ENCODE measurements around the gene FAM135A.

FAM135A gene

DNA sequence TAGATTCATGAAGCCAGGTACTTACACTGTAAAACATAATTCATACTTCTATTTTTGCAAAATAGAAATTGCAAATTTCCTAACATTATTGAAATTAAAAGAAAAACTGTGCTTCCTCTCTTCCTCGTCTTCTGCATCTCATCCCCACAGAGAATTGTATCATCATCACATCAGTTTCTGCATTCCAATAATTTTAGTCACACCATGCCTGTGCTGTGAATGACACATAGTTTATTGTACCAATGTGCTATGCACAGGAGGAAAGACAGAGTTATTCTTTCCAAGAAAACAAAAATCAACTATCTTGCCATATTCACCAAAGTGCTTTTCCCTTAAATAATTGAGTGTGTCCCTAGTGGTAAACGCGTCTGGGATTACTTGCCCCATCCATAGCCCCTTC lies 38.1 kb upstream of the FAM135A start:
- no peak for DNase-seq (ENCODE audit: low read depth)
- TF ChIP-seq POLR2A (IDR thresholded peaks at IDR 0.05; ENCODE audit: extremely low read depth, insufficient read length) (no peak), MYC (IDR thresholded peaks at IDR 0.05; ENCODE audit: low read depth, low read length) (no peak)
- TF ChIP-seq, protein P1, sequence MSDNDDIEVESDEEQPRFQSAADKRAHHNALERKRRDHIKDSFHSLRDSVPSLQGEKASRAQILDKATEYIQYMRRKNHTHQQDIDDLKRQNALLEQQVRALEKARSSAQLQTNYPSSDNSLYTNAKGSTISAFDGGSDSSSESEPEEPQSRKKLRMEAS (IDR thresholded peaks at IDR 0.05; ENCODE audit: low read depth, low read length) = no peak
- TF ChIP-seq, protein P2, sequence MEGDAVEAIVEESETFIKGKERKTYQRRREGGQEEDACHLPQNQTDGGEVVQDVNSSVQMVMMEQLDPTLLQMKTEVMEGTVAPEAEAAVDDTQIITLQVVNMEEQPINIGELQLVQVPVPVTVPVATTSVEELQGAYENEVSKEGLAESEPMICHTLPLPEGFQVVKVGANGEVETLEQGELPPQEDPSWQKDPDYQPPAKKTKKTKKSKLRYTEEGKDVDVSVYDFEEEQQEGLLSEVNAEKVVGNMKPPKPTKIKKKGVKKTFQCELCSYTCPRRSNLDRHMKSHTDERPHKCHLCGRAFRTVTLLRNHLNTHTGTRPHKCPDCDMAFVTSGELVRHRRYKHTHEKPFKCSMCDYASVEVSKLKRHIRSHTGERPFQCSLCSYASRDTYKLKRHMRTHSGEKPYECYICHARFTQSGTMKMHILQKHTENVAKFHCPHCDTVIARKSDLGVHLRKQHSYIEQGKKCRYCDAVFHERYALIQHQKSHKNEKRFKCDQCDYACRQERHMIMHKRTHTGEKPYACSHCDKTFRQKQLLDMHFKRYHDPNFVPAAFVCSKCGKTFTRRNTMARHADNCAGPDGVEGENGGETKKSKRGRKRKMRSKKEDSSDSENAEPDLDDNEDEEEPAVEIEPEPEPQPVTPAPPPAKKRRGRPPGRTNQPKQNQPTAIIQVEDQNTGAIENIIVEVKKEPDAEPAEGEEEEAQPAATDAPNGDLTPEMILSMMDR (IDR thresholded peaks at IDR 0.05; ENCODE audit: low read depth, low read length) = no peak
- no peak overlapping the region for H3K4me3 ChIP-seq (ENCODE audit: low read depth, low read length)

DNA sequence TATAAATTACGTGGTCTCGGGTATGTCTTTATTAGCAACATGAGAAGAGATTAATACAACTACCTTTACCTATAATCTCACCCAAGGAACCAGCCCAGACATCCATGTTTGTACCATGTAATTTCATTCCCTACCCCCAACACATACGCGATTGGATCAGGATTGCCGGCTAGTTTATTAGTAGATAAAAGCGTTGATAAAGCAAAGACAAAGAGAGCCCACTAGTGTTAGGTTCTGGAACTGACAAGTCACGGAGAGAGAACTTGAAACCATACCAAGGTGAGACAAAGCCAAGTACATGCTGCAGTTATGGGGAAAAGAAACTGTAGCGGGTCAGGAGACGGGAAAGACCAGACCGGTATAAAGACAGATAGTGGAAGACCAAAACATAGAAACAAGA lies 37.4 kb upstream of the FAM135A start:
- TF ChIP-seq, protein P2 (IDR thresholded peaks at IDR 0.05; ENCODE audit: low read depth, low read length) = peak; percentile 67
- TF ChIP-seq POLR2A (IDR thresholded peaks at IDR 0.05; ENCODE audit: extremely low read depth, insufficient read length) = no peak
- no peak overlapping the region for H3K4me3 ChIP-seq (ENCODE audit: low read depth, low read length)

DNA sequence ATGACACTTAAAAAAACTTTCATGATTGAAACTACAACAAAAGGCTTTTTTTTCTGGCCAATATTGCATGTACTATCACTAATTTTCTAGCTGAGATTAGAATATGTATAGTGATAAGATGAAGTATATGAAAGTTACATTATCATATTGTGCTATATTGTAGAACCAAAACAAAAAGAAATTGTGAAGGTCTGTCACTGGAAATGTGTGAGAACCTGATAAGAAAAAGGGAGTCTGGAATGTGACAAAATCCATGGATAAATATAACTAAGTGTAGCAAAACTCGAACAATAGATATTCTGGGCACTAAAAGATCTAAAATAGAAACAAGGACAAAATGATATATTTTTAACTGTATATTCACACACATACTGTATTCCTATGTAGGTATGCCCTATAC lies 36.7 kb upstream of the FAM135A start:
- no peak for DNase-seq (ENCODE audit: low read depth)
- TF ChIP-seq MYC (IDR thresholded peaks at IDR 0.05; ENCODE audit: low read depth, low read length) (no peak), POLR2A (IDR thresholded peaks at IDR 0.05; ENCODE audit: extremely low read depth, insufficient read length) (no peak)
- TF ChIP-seq, protein P1 (IDR thresholded peaks at IDR 0.05; ENCODE audit: low read depth, low read length) = no peak
- TF ChIP-seq, protein P2 (IDR thresholded peaks at IDR 0.05; ENCODE audit: low read depth, low read length) = no peak
- H3K4me3 ChIP-seq (ENCODE audit: low read depth, low read length) = no peak overlapping the region

More for the DNA sequence above, 37.4 kb upstream of the FAM135A start:
- peak; percentile 21 for DNase-seq (ENCODE audit: low read depth)

DNA sequence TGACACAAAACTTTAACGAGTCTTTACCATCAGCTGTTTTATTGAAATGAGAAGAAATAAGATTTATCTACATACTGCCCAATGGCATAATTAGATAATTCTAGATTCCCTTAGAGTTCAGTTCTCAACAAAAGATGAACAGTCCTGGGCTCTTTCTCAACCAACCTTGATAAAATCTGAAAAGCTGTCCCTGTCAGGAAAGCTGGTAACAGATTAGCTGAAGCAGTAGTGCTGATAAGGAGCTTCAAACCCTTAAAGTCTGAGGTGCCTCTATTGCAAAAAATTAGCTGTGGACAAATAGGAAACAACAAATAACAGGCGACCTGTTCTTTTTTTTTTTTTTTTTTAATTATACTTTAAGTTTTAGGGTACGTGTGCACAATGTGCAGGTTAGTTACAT lies 35.9 kb upstream of the FAM135A start:
- H3K4me3 ChIP-seq (ENCODE audit: low read depth, low read length) = no peak overlapping the region
- DNase-seq (ENCODE audit: low read depth) = no peak
- TF ChIP-seq POLR2A (IDR thresholded peaks at IDR 0.05; ENCODE audit: extremely low read depth, insufficient read length) = no peak
- TF ChIP-seq MYC (IDR thresholded peaks at IDR 0.05; ENCODE audit: low read depth, low read length) = no peak
- TF ChIP-seq, protein P2 (IDR thresholded peaks at IDR 0.05; ENCODE audit: low read depth, low read length) = no peak
- TF ChIP-seq, protein P1 (IDR thresholded peaks at IDR 0.05; ENCODE audit: low read depth, low read length) = no peak

- DNase-seq (ENCODE audit: low read depth) = no peak
- H3K4me3 ChIP-seq (ENCODE audit: low read depth, low read length) = no peak overlapping the region
- TF ChIP-seq MYC (IDR thresholded peaks at IDR 0.05; ENCODE audit: low read depth, low read length) (no peak), POLR2A (IDR thresholded peaks at IDR 0.05; ENCODE audit: extremely low read depth, insufficient read length) (no peak)
- TF ChIP-seq, protein P2 (IDR thresholded peaks at IDR 0.05; ENCODE audit: low read depth, low read length) = no peak
Observed at GRCh38 chr6:70379473-70380013, 33.8 kb upstream of the FAM135A start.

DNA sequence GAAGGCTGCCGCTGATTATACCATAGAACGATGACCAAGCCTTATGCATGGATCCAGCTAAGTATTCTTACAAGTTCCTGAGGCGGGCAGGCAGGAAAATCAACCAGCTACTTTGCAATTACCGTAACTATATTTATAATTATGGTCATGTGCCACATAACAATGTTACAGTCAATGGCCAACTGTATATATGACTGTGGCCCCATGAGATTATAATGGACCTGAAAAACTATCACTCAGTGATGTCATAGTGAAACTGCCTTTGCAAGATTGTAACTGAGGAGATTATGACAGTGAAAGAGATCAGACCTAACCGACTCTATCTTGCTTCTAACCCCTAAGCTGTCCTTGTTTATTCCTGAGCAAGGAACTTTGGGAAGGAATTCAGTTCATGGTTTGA lies 33.1 kb upstream of the FAM135A start:
- H3K4me3 ChIP-seq (ENCODE audit: low read depth, low read length) = no peak overlapping the region
- no peak for DNase-seq (ENCODE audit: low read depth)
- TF ChIP-seq POLR2A (IDR thresholded peaks at IDR 0.05; ENCODE audit: extremely low read depth, insufficient read length) (no peak), MYC (IDR thresholded peaks at IDR 0.05; ENCODE audit: low read depth, low read length) (no peak)
- TF ChIP-seq, protein P1 (IDR thresholded peaks at IDR 0.05; ENCODE audit: low read depth, low read length) = no peak
- TF ChIP-seq, protein P2 (IDR thresholded peaks at IDR 0.05; ENCODE audit: low read depth, low read length) = no peak

Measured in NB4 (cell line).